ENCODE measurements around the gene VTA1.
"Not testable (repeated sequence)": the region's sequence is repeated elsewhere in the genome, so short reads cannot be mapped to it uniquely, and the experiment has no call there.

The VTA1 gene

DNA sequence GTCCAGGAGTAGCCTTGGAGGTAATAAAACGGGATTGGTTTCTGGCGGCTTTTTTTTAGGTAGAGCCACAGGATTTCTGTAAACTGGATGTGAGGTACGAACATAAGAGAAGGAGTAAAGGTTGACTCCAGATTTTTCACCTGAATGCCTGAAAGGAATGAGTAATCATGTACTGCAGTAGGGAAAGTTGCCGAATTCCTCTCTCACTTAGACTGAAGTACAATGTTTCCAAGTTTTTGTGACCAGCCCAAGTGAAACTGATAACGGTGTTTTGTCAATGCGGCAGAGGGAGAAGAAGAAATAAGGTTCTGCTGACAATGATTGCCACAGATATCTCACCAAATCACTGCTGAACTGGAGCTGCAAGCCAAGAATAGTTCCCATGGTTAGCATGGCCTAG, 75.0 kb downstream of the VTA1 start:
- no peak for DNase-seq (ENCODE audit: low read depth)
- TF ChIP-seq, protein P1, sequence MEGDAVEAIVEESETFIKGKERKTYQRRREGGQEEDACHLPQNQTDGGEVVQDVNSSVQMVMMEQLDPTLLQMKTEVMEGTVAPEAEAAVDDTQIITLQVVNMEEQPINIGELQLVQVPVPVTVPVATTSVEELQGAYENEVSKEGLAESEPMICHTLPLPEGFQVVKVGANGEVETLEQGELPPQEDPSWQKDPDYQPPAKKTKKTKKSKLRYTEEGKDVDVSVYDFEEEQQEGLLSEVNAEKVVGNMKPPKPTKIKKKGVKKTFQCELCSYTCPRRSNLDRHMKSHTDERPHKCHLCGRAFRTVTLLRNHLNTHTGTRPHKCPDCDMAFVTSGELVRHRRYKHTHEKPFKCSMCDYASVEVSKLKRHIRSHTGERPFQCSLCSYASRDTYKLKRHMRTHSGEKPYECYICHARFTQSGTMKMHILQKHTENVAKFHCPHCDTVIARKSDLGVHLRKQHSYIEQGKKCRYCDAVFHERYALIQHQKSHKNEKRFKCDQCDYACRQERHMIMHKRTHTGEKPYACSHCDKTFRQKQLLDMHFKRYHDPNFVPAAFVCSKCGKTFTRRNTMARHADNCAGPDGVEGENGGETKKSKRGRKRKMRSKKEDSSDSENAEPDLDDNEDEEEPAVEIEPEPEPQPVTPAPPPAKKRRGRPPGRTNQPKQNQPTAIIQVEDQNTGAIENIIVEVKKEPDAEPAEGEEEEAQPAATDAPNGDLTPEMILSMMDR (conservative IDR thresholded peaks at IDR 0.05; ENCODE audit: low read depth, low read length): no peak

DNA sequence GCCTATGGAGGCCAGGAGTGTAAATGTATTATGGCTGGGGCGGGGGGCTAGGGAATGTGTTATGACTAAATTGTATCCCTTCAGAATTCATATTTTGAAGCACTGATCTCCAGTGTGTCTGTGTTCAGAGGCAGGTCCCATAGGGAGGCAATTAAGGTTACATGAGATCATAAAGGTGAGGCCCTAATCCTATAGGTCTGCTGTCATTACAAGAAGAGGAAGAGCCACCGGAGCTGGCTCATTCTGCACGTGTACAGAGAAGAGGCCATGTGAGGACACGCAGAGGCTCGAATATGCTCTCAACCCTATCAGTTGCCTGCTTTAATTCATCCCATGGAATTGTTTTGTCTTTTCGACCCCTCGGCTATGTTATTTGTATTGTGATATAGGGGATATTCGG, 76.9 kb downstream of the VTA1 start:
- TF ChIP-seq, protein P1 (conservative IDR thresholded peaks at IDR 0.05; ENCODE audit: low read depth, low read length): no peak
- DNase-seq (ENCODE audit: low read depth): no peak
- H3K4me3 ChIP-seq (ENCODE audit: low read length): no peak overlapping the region

More for the DNA sequence above, 75.0 kb downstream of the VTA1 start:
- H3K4me3 ChIP-seq (ENCODE audit: low read length): no peak overlapping the region

DNA sequence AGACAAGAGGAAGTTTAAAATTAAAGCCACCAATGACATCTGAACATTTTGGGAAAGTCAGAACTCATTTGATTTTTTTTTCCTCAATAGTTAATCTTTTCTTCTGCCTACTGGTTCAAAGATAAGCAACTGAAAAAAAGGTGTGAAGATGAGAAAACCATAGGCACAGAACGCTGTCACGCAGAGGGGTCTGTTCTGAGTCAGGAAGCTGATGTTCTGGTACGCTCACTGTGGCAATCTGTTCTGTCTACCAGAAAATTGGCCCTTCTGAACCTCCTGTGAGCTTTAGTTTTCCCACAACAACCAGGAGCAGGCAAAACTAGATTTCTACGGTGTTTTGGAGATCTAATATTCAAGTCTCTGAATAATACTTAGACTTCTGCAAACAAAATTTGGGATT, 78.1 kb downstream of the VTA1 start:
- no peak overlapping the region for H3K4me3 ChIP-seq (ENCODE audit: low read length)
- TF ChIP-seq, protein P1 (conservative IDR thresholded peaks at IDR 0.05; ENCODE audit: low read depth, low read length): no peak

DNA sequence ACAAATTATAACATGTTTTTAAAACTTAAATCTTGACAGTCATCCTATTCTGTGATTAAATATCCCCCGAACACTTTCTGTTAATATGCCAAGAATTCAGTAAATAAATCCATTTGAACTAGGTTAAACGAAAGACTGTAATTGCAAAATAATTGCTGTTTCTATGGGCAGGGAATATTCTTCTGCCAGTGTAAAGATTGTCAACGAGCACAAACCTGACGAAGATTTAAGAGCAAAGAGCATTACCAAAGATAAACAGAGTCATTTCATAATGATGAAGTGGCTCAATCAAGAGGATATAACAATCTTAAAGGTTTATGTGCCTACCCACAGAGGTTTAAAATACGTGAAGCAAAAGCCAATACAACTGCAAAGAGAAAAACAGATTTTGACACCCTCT, 78.5 kb downstream of the VTA1 start:
- no peak for DNase-seq (ENCODE audit: low read depth)
- H3K4me3 ChIP-seq (ENCODE audit: low read length): no peak overlapping the region
- TF ChIP-seq, protein P1 (conservative IDR thresholded peaks at IDR 0.05; ENCODE audit: low read depth, low read length): no peak

More for the DNA sequence above, 78.1 kb downstream of the VTA1 start:
- DNase-seq (ENCODE audit: low read depth): no peak

DNA sequence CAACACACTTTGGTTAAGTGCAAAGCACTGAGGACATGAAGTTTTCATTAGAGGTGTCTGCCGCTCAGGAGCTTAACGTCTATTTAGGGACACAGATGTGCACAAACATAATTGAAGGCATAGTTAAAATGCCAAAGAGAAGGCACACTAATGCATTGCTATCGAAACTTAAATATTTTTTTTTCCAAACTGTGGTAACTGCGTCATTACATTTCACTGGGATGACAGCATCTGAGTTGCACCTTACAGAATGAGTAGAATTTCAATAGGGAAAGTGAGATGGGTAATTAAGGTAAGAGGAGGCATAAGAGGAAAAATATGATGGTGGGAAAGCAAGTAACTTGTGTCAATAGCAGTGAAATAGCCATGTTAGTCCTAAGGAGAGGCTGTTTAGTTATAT, 79.7 kb downstream of the VTA1 start:
- H3K4me3 ChIP-seq (ENCODE audit: low read length): no peak overlapping the region
- TF ChIP-seq, protein P1 (conservative IDR thresholded peaks at IDR 0.05; ENCODE audit: low read depth, low read length): no peak
- DNase-seq (ENCODE audit: low read depth): no peak

DNA sequence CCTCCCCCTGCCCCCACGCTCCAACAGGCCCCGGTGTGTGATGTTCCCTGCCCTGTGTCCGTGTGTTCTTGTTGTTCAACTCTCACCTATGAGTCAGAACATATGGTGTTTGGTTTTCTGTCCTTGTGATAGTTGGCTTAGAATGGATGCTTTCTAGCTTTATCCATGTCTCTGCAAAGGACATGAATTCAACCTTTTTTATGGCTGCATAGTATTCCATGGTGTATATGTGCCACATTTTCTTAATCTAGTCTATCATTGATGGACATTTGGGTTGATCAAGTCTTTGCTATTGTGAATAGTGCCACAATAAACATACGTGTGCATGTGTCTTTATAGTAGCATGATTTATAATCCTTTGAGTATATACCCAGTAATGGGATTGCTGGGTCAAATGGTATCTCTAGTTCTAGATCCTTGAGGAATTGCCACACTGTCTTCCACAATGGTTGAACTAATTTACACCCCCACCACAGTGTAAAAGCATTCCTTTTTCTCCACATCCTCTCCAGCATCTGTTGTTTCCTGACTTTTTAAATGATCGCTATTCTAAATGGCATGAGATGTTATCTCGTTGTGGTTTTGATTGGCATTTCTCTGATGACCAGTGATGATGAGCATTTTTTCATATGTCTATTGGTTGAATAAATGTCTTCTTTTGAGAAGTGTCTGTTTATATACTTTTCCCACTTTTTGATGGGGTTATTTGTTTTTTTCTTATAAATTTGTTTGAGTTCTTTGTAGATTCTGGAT, 82.6 kb downstream of the VTA1 start:
- DNase-seq (ENCODE audit: low read depth); H3K4me3 ChIP-seq (ENCODE audit: low read length): not testable (repeated sequence)

DNA sequence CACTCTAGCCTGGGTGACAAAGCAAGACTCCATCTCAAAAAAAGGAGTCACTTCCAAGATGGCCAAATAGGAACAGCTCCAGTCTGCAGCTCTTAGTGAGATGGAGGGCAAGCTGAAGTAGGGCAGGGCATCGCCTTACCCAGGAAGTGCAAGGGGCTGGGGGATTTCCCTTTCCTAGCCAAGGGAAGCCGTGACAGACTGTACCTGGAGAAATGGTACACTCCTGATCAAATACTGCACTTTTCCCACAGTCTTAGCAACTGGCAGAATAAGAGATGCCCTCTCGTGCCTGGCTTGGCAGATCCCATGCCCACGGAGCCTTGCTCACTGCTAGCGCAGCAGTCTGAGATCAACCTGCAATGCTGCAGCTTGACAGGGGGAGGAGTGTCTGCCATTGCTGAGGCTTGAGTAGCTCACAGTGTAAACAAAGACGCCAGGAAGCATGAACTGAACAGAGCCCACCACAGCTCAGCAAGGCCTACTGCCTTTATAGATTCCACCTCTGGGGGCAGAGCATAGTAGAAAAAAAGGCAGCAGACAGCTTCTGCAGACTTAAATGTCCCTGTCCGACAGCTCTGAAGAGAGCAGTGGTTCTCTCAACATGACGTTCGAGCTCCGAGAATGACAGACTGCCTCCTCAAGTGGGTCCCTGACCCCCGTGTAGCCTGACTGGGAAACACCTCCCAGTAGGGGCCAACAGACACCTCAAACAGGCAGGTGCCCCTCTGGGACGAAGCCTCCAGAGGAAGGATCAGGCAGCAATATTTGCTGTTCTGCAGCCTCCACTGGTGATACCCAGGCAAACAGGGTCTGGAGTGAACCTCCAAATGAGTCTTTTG, 85.4 kb downstream of the VTA1 start:
- TF ChIP-seq, protein P1 (conservative IDR thresholded peaks at IDR 0.05; ENCODE audit: low read depth, low read length): peak; percentile 59
- not testable (repeated sequence) for H3K4me3 ChIP-seq (ENCODE audit: low read length)
- peak; percentile 51 for DNase-seq (ENCODE audit: low read depth)

Measured in retinal pigment epithelial cell (primary cell).